ENCODE data around the gene ZBTB46.
A peak's percentile ranks its signal among the peaks of the same experiment; 100 is the strongest.

The ZBTB46 gene

DNA sequence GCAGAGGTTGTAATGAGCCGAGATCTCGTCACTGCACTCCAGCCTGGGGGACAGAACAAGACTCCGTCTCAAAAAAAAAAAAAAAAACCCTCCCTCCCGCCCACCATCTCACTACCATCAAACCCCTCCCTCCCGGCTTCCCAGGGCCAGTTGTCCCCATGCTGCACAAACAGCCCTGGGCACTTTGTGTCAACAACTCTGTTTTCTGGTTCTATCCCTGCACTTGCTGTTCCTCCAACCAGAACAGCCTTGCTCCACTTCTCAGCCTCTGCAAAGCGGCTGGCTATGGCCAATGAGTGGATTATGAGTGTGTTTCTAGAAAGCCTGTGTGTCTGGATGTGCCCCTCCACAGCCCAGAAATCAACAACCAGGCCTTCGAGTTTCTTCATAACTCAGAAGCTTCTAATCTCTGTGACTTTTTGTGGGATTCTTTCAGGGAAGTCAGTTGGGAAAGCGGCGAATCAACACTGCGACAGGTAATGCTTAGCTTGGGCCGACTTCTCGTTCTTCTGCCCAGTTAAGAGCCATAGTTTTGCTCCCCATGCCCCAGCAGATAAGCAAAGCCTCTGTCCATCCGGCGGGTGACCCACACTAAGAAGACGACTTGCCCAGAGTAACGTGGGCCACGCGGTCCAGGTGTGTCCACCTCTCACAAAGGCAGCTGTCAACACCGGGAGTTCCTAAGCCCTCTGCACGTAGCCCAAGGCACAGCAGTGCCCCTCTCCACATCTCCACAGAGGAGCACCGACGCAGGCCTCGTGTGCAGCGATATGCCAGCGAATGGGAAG, 5.5 kb downstream of the ZBTB46 start:
- no peak overlapping the region for H3K4me3 ChIP-seq (replicated peaks; ENCODE audit: low read depth, low read length)
- TF ChIP-seq, protein P1, sequence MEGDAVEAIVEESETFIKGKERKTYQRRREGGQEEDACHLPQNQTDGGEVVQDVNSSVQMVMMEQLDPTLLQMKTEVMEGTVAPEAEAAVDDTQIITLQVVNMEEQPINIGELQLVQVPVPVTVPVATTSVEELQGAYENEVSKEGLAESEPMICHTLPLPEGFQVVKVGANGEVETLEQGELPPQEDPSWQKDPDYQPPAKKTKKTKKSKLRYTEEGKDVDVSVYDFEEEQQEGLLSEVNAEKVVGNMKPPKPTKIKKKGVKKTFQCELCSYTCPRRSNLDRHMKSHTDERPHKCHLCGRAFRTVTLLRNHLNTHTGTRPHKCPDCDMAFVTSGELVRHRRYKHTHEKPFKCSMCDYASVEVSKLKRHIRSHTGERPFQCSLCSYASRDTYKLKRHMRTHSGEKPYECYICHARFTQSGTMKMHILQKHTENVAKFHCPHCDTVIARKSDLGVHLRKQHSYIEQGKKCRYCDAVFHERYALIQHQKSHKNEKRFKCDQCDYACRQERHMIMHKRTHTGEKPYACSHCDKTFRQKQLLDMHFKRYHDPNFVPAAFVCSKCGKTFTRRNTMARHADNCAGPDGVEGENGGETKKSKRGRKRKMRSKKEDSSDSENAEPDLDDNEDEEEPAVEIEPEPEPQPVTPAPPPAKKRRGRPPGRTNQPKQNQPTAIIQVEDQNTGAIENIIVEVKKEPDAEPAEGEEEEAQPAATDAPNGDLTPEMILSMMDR (IDR thresholded peaks at IDR 0.05; ENCODE audit: low read depth, low read length, missing control alignments): no peak
- no peak for DNase-seq (ENCODE audit: extremely low read depth, low read depth)

- TF ChIP-seq, protein P1 (IDR thresholded peaks at IDR 0.05; ENCODE audit: low read depth, low read length, missing control alignments): no peak
- DNase-seq (ENCODE audit: extremely low read depth, low read depth): no peak
- no peak overlapping the region for H3K4me3 ChIP-seq (replicated peaks; ENCODE audit: low read depth, low read length)
Measured at GRCh38 chr20:63823691-63824311, 7.3 kb downstream of the ZBTB46 start.

DNA sequence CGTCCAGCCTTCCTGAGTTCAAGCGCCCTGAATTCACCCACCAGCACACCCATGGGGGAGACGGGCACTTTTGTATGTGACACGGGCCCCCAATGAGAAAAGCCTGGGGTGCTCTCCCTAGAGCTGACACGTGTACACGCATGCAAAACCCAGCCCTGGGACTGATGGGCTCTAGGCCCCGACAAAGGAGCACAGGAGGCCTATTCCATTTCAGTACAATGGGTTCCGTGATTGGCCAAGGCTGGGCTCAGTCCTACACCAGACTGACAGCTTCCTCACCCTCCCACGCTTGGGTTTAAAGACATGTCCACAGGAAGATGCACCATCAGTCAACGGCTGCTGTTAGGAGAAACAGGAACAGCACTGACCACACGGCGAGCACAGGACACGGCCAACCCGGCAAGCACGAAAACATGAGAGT, 8.8 kb downstream of the ZBTB46 start:
- DNase-seq (ENCODE audit: extremely low read depth, low read depth): no peak
- TF ChIP-seq, protein P1 (IDR thresholded peaks at IDR 0.05; ENCODE audit: low read depth, low read length, missing control alignments): no peak
- H3K4me3 ChIP-seq (replicated peaks; ENCODE audit: low read depth, low read length): no peak overlapping the region

- no peak overlapping the region for H3K4me3 ChIP-seq (replicated peaks; ENCODE audit: low read depth, low read length)
- TF ChIP-seq, protein P1 (IDR thresholded peaks at IDR 0.05; ENCODE audit: low read depth, low read length, missing control alignments): no peak
- DNase-seq (ENCODE audit: extremely low read depth, low read depth): no peak
Measured at GRCh38 chr20:63821811-63822210, 9.3 kb downstream of the ZBTB46 start.

- DNase-seq (ENCODE audit: extremely low read depth, low read depth): no peak
- TF ChIP-seq, protein P1 (IDR thresholded peaks at IDR 0.05; ENCODE audit: low read depth, low read length, missing control alignments): peak; percentile 39
- no peak overlapping the region for H3K4me3 ChIP-seq (replicated peaks; ENCODE audit: low read depth, low read length)
Measured at GRCh38 chr20:63819224-63819921, 11.7 kb downstream of the ZBTB46 start.

DNA sequence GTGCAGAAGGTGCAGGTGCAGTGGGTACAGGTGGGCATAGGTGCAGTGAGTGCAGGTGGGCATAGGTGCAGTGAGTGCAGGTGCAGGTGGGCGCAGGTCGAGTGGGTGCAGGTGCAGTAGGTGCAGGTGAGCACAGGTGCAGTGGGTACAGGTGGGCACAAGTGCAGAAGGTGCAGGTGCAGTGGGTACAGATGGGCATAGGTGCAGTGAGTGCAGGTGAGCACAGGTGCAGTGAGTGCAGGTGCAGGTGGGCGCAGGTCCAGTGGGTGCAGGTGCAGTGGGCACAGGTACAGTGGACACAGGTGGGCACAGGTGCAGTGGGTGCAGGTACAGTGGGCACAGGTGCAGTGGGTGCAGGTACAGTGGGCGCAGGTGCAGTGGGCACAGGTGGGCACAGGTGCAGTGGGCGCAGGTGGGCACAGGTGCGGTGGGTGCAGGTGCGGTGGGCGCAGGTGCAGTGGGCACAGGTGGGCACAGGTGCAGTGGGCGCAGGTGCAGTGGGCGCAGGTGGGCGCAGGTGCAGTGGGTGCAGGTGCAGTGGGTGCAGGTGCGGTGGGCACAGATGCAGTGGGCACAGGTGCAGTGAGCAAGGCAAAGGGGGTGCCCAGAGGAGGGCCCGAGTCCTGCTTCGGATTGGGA, 15.3 kb downstream of the ZBTB46 start:
- no peak for DNase-seq (ENCODE audit: extremely low read depth, low read depth)
- no peak overlapping the region for H3K4me3 ChIP-seq (replicated peaks; ENCODE audit: low read depth, low read length)
- TF ChIP-seq, protein P1 (IDR thresholded peaks at IDR 0.05; ENCODE audit: low read depth, low read length, missing control alignments): no peak

All from HFF-Myc (cell line).